HCT116 (cell line): ENCODE results near the gene RPA4. TPM values are rescaled to one million over a fixed set of nuclear protein-coding genes. Genes with fewer than 3 reads are reported as not detected.

ENCODE experiments used
- ATAC-seq: fragments of 200-7000 bp; cut with Tn5 transposase; 2 replicates; pipeline ENCODE4 v1.9.1; 2020; ENCODE audit warnings: mild to moderate bottlenecking, moderate library complexity
- BruUV-seq: library from RNA; stranded (reverse); fragments of 400-500 nt; replicated peaks from 2 replicates; lab custom pipeline; 2021; lab: Mats Ljungman, UMichigan
- CTCF ChIA-PET: fragments of 300-600 bp; sonication (Branson Sonifier 250); formaldehyde crosslinking; loops from one replicate; lab custom pipeline; 2021; ENCODE audit warnings: antibody characterized with exemption; lab: Charles Lee
- POLR2A ChIA-PET: fragments of 300-600, 350-600 bp; sonication (Branson Sonifier 250); formaldehyde crosslinking; loops from one replicate; lab custom pipeline; 2021; ENCODE audit warnings: antibody characterized with exemption; lab: Charles Lee
- RAD21 ChIA-PET, 2 experiments: fragments of 300-600 bp; sonication (Branson Sonifier 250); formaldehyde crosslinking; loops; one replicate each; lab custom pipeline; 2023; ENCODE audit warnings: low total read pairs in 2 of 2; ENCODE audit not compliant: uncharacterized antibody in 2 of 2, unreplicated experiment in 2 of 2, low non-redundant PET in 1 of 2; lab: Charles Lee
- DNase-seq: peaks from one replicate; pipeline ENCODE4 v3.0.0-alpha.2; 2010; ENCODE audit warnings: low read depth, low spot score
- H2AFZ ChIP-seq: fragments of 200-600 bp; shearing (Covaris generic), sonication (generic); 2 replicates; pipeline ENCODE4 v1.6.1; 2017; ENCODE audit warnings: low read depth, mixed run types, mixed read lengths, antibody characterized with exemption, low read length; ENCODE audit not compliant: poor library complexity, severe bottlenecking
- H3K27ac ChIP-seq: 2 replicates; pipeline ENCODE4 v1.5.1; 2012; ENCODE audit warnings: low read depth, low read length
- H3K27me3 ChIP-seq: fragments of 200-600 bp; sonication (generic); 2 replicates; pipeline ENCODE4 v1.6.1; 2016; ENCODE audit warnings: mixed run types, low read length, mixed read lengths; ENCODE audit not compliant: insufficient read depth
- H3K36me3 ChIP-seq, 2 experiments: fragments of 200-500 bp in 1 of 2; fragments of 200-600 bp in 1 of 2; sonication (Bioruptor generic) in 1 of 2; sonication (generic) in 1 of 2; 2 replicates each; pipeline versions ENCODE4 v1.5.1 to v1.6.1; 2014 to 2016; ENCODE audit warnings: low read length in 2 of 2, inconsistent platforms in 1 of 2, mixed read lengths in 1 of 2, mixed run types in 1 of 2; ENCODE audit not compliant: insufficient read depth in 2 of 2, control insufficient read depth in 1 of 2
- H3K4me1 ChIP-seq, 2 experiments: fragments of 200-600 bp in 1 of 2; sonication (generic) in 1 of 2; 2 replicates each; pipeline versions ENCODE4 v1.5.1 to v1.6.1; 2012 to 2017; ENCODE audit warnings: low read length in 2 of 2, inconsistent platforms in 1 of 2, mild to moderate bottlenecking in 1 of 2, mixed read lengths in 1 of 2, mixed run types in 1 of 2, moderate library complexity in 1 of 2; ENCODE audit not compliant: insufficient read depth in 2 of 2, control insufficient read depth in 1 of 2
- H3K4me2 ChIP-seq: fragments of 200-600 bp; sonication (generic); 2 replicates; pipeline ENCODE4 v1.6.1; 2017; ENCODE audit warnings: mixed run types, low read length, mixed read lengths
- H3K4me3 ChIP-seq, 2 experiments: fragments of 200-600 bp in 1 of 2; sonication (generic) in 1 of 2; replicated peaks in 1 of 2; 2 replicates each; pipeline ENCODE4 v1.5.1; 2011 to 2016; ENCODE audit warnings: low read length in 2 of 2, control low read depth in 1 of 2, low read depth in 1 of 2, mild to moderate bottlenecking in 1 of 2, mixed read lengths in 1 of 2, mixed run types in 1 of 2
- H3K79me2 ChIP-seq: fragments of 200-600 bp; sonication (generic); 2 replicates; pipeline ENCODE4 v1.6.1; 2017; ENCODE audit warnings: mild to moderate bottlenecking, mixed run types, low read length, moderate library complexity, mixed read lengths; ENCODE audit not compliant: insufficient read depth
- H3K9ac ChIP-seq: fragments of 200-600 bp; sonication (generic); 2 replicates; pipeline ENCODE4 v1.6.1; 2016; ENCODE audit warnings: low read length, mixed read lengths
- H3K9me2 ChIP-seq: fragments of 200-600 bp; sonication (generic), shearing (Covaris generic); 2 replicates; pipeline ENCODE4 v1.6.1; 2017; ENCODE audit warnings: mixed run types, mild to moderate bottlenecking, moderate library complexity; ENCODE audit not compliant: insufficient read depth
- H3K9me3 ChIP-seq, 2 experiments: fragments of 200-500 bp in 1 of 2; fragments of 200-600 bp in 1 of 2; sonication (Bioruptor generic) in 1 of 2; sonication (generic) in 1 of 2; 2 replicates each; pipeline ENCODE4 v1.6.1; 2014 to 2017; ENCODE audit warnings: low read length in 2 of 2, mixed read lengths in 2 of 2, inconsistent platforms in 1 of 2, low read depth in 1 of 2, mild to moderate bottlenecking in 1 of 2, mixed run types in 1 of 2, moderate library complexity in 1 of 2; ENCODE audit not compliant: control insufficient read depth in 1 of 2, insufficient read depth in 1 of 2
- H4K20me1 ChIP-seq: fragments of 200-600 bp; sonication (generic), shearing (Covaris generic); 2 replicates; pipeline ENCODE4 v1.6.1; 2017; ENCODE audit warnings: mixed run types, mild to moderate bottlenecking, moderate library complexity; ENCODE audit not compliant: insufficient read depth
- ATF3 ChIP-seq: IDR thresholded peaks from 2 replicates; pipeline ENCODE4 v1.6.1; 2012
- CBX3 ChIP-seq: IDR thresholded peaks from 2 replicates; pipeline ENCODE4 v1.6.1; 2012; ENCODE audit warnings: low read depth
- CEBPB ChIP-seq: IDR thresholded peaks from 2 replicates; pipeline ENCODE4 v1.6.1; 2012; ENCODE audit warnings: low read depth
- CTCF ChIP-seq, 3 experiments: fragments of 200-600 bp in 1 of 3; sonication (generic) in 1 of 3; IDR thresholded peaks in 2 of 3; conservative IDR thresholded peaks in 1 of 3; 2 replicates each; pipeline ENCODE4 v1.5.1; 2012 to 2017; ENCODE audit warnings: low read depth in 2 of 3, low read length in 2 of 3, antibody characterized with exemption in 1 of 3, borderline replicate concordance in 1 of 3, control low read depth in 1 of 3, mild to moderate bottlenecking in 1 of 3, mixed read lengths in 1 of 3, mixed run types in 1 of 3, moderate library complexity in 1 of 3; ENCODE audit not compliant: insufficient read depth in 1 of 3
- EGR1 ChIP-seq: IDR thresholded peaks from 2 replicates; pipeline ENCODE4 v1.6.1; 2012; ENCODE audit warnings: low read depth
- EZH2phosphoT487 ChIP-seq: fragments of 200-600 bp; IDR thresholded peaks from 2 replicates; pipeline ENCODE4 v1.6.1; 2018; ENCODE audit warnings: antibody characterized with exemption, borderline replicate concordance
- FOSL1 ChIP-seq: IDR thresholded peaks from 2 replicates; pipeline ENCODE4 v1.6.1; 2012; ENCODE audit warnings: low read depth
- JUND ChIP-seq: IDR thresholded peaks from 2 replicates; pipeline ENCODE4 v1.6.1; 2012
- MAX ChIP-seq: IDR thresholded peaks from 2 replicates; pipeline ENCODE4 v1.6.1; 2012
- POLR2A ChIP-seq: IDR thresholded peaks from 2 replicates; pipeline ENCODE4 v1.7.0; 2011; ENCODE audit warnings: borderline replicate concordance; ENCODE audit not compliant: insufficient read depth, insufficient read length; ENCODE audit errors: extremely low read depth
- POLR2AphosphoS5 ChIP-seq: IDR thresholded peaks from 2 replicates; pipeline ENCODE4 v1.6.1; 2011; ENCODE audit warnings: mild to moderate bottlenecking, low read depth, low read length, moderate library complexity
- RAD21 ChIP-seq: IDR thresholded peaks from 2 replicates; pipeline ENCODE4 v1.6.1; 2012; ENCODE audit warnings: low read depth, mild to moderate bottlenecking
- REST ChIP-seq: IDR thresholded peaks from 2 replicates; pipeline ENCODE4 v1.6.1; 2012; ENCODE audit warnings: low read depth
- SP1 ChIP-seq: IDR thresholded peaks from 2 replicates; pipeline ENCODE4 v1.6.1; 2012; ENCODE audit warnings: low read depth
- SRF ChIP-seq: IDR thresholded peaks from 2 replicates; pipeline ENCODE4 v1.6.1; 2012; ENCODE audit warnings: low read depth
- YY1 ChIP-seq: IDR thresholded peaks from 2 replicates; pipeline ENCODE4 v1.6.1; 2011; ENCODE audit warnings: low read length, low read depth, moderate library complexity, mild to moderate bottlenecking; ENCODE audit not compliant: insufficient replicate concordance; ENCODE audit errors: extremely low read depth
- ZBTB33 ChIP-seq: IDR thresholded peaks from 2 replicates; pipeline ENCODE4 v1.6.1; 2011; ENCODE audit warnings: mild to moderate bottlenecking, low read length, moderate library complexity; ENCODE audit not compliant: insufficient replicate concordance; ENCODE audit errors: extremely low read depth
- ZFX ChIP-seq: fragments of 450-650 bp; IDR thresholded peaks from 2 replicates; pipeline ENCODE4 v1.6.1; 2017
- ZNF274 ChIP-seq: fragments of 200-500 bp; sonication (Bioruptor generic); IDR thresholded peaks from 2 replicates; pipeline ENCODE4 v1.6.1; 2014; ENCODE audit warnings: mild to moderate bottlenecking, low read depth, low read length, inconsistent platforms
- intact Hi-C: fragments of 100-400 bp; cut with micrococcal nuclease; formaldehyde crosslinking; loops from 2 replicates; pipeline ENCODE4 v1.10.0; 2022
- total RNA-seq: library from RNA; stranded (reverse); gene quantifications from one replicate; pipeline ENCODE4 v1.2.1, GENCODE V29; 2021; ENCODE audit not compliant: unreplicated experiment

RPA4 gene
- total RNA-seq, 1 experiment from 2014 or later, result 0.20 TPM

GRCh38 chrX:96846841-96847240 is 36.9 kb upstream of the RPA4 start:
- H3K9me2 ChIP-seq, result no peaks in the 10 kb centered on the region
- H2AFZ ChIP-seq, result no peak overlapping the region
- H3K27ac ChIP-seq, result no peak overlapping the region
- POLR2A ChIA-PET, result no interaction called here
- H3K9ac ChIP-seq, result no peak overlapping the region
- RAD21 ChIA-PET, result no interaction called here
- H3K4me1 ChIP-seq, result no peaks in the 10 kb centered on the region
- no peaks in the 10 kb centered on the region for H3K36me3 ChIP-seq
- DNase-seq (no peak), ATAC-seq (no peak)
- CTCF ChIA-PET, result no interaction called here
- no TSS peak for BruUV-seq
- H3K79me2 ChIP-seq, result no peaks in the 10 kb centered on the region
- no peak overlapping the region for H3K4me2 ChIP-seq
- intact Hi-C loops, result no loop called here
- H3K9me3 ChIP-seq, result no peaks in the 10 kb centered on the region
- TF ChIP-seq ZFX (no peak), CBX3 (no peak), JUND (no peak), ZBTB33 (no peak), POLR2AphosphoS5 (no peak), ZNF274 (no peak), CEBPB (no peak), EZH2phosphoT487 (no peak), SP1 (no peak), ATF3 (no peak), EGR1 (no peak), YY1 (no peak), RAD21 (no peak), REST (no peak), FOSL1 (no peak), POLR2A (no peak), MAX (no peak), CTCF (IDR thresholded peaks at IDR 0.05 in 2 of 3, conservative IDR thresholded peaks at IDR 0.05 in 1 of 3; ENCODE audit: borderline replicate concordance in 1 of 3, insufficient read depth in 1 of 3, low read depth in 2 of 3, low read length in 2 of 3) (no peak), SRF (no peak)
- no peak overlapping the region for H3K4me3 ChIP-seq
- H4K20me1 ChIP-seq, result no peaks in the 10 kb centered on the region
- H3K27me3 ChIP-seq, result no peaks in the 10 kb centered on the region
